ENCODE measurements around the gene ANKRD26.

DNA sequence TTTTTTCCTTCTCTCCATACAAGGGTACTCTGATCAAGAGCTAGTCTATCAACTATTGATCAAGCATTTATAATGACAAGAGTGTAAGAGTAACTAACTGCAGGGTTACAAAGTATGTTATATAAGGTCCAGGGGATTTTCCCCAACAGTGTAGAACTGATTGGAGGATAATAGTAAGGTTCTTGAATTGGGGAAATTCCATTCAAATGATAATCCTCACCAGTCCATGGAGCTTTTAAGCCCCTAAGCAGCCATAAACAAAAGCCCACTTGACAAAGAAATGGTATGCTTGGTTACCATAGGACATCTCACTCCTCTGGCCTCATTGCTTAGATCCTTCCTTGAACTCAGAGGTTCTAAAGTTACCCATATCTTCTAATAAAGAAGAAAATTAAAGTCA is 45.6 kb upstream of the ANKRD26 start:
- TF ChIP-seq SALL2 (tag by site-specific recombination; IDR thresholded peaks at IDR 0.05; ENCODE audit: borderline replicate concordance) (no peak), ZNF274 (IDR thresholded peaks at IDR 0.05; ENCODE audit: low read length) (no peak), ZNF274 (tag by site-specific recombination; IDR thresholded peaks at IDR 0.05; ENCODE audit: borderline replicate concordance) (no peak), ZNF580 (tag by site-specific recombination; IDR thresholded peaks at IDR 0.05) (no peak), GFI1B (tag by site-specific recombination; IDR thresholded peaks at IDR 0.05) (no peak), ZNF530 (tag by site-specific recombination; IDR thresholded peaks at IDR 0.05; ENCODE audit: low read depth) (no peak)
- TF ChIP-seq, protein P1, sequence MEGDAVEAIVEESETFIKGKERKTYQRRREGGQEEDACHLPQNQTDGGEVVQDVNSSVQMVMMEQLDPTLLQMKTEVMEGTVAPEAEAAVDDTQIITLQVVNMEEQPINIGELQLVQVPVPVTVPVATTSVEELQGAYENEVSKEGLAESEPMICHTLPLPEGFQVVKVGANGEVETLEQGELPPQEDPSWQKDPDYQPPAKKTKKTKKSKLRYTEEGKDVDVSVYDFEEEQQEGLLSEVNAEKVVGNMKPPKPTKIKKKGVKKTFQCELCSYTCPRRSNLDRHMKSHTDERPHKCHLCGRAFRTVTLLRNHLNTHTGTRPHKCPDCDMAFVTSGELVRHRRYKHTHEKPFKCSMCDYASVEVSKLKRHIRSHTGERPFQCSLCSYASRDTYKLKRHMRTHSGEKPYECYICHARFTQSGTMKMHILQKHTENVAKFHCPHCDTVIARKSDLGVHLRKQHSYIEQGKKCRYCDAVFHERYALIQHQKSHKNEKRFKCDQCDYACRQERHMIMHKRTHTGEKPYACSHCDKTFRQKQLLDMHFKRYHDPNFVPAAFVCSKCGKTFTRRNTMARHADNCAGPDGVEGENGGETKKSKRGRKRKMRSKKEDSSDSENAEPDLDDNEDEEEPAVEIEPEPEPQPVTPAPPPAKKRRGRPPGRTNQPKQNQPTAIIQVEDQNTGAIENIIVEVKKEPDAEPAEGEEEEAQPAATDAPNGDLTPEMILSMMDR (tag by site-specific recombination; IDR thresholded peaks at IDR 0.05) = no peak

Measured in HEK293 (cell line).